Activated naive CD4-positive, alpha-beta T cell treated with anti-CD3 and anti-CD28 coated beads, Interleukin-2, amount 50 U/mL, for 72 hours (primary cell): ENCODE measurements around the gene DDX4. TPM values are rescaled to one million over a fixed set of nuclear protein-coding genes. Genes with fewer than 3 reads are reported as not detected.

Experiments used
- total RNA-seq, 2 donors: library from RNA; stranded (reverse); gene quantifications; one replicate each; pipeline ENCODE4 v1.2.3, GENCODE V29; 2022

The DDX4 gene
- total RNA-seq, 2 donors from 2014 or later: not detected

Other genes starting within 250 kb of the DDX4 start
- 10 to 100 TPM; 10.8 to 12.5 TPM for gene PLPP1, start 203.1 kb upstream of the DDX4 start, total RNA-seq
- gene SLC38A9, start 25.7 kb upstream of the DDX4 start, total RNA-seq: 10 to 100 TPM; 17.9 to 19.5 TPM
- under 1 TPM in 1 of 2 donors, not detected in 1; 0.89 TPM for gene IL31RA, start 113.3 kb downstream of the DDX4 start, total RNA-seq